ENCODE measurements around the gene ASMT.
"Not testable (repeated sequence)": the region's sequence is repeated elsewhere in the genome, so short reads cannot be mapped to it uniquely, and the experiment has no call there.

The ASMT gene, protein sequence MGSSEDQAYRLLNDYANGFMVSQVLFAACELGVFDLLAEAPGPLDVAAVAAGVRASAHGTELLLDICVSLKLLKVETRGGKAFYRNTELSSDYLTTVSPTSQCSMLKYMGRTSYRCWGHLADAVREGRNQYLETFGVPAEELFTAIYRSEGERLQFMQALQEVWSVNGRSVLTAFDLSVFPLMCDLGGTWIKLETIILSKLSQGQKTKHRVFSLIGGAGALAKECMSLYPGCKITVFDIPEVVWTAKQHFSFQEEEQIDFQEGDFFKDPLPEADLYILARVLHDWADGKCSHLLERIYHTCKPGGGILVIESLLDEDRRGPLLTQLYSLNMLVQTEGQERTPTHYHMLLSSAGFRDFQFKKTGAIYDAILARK

DNA sequence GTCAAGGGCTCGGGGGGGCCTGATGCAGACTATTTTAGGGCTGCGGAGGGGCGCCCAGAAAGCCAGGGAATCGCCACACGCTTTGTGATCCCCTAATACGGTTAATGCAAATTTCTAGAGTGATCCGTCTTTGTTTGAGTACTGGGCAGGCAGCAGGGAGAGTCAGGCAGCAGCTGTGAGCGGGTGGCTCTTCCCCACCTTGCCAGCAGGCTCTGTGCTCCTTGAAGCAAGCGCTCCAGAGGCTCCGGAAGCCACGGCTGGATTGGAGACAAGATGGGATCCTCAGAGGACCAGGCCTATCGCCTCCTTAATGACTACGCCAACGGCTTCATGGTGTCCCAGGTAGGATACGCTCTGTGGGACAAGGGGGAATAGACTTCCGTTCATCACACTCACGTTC, at the start of gene ASMT:
Gene ASMT (plus strand): TSS at position 133 of the 400 bp plus-strand sequence. CDS start 141 bp downstream, at position 274.
- DNase-seq, result no peak

DNA sequence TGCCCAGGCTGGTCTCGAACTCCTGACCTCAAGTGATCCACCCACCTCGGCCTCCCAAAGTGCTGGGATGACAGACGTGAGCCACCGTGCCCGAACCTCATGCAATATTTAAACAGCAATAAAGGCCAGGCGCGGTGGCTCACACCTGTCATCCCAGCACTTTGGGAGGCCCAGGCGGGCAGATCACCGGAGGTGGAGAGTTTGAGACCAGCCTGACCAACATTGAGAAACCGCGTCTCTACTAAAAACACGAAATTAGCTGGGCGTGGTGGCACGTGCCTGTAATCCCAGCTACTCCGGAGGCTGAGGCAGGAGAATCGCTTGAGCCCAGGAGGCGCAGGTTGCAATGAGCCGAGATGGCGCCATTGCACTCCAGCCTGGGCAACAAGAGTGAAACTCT, 40.7 kb upstream of the ASMT start:
- not testable (repeated sequence) for DNase-seq

DNA sequence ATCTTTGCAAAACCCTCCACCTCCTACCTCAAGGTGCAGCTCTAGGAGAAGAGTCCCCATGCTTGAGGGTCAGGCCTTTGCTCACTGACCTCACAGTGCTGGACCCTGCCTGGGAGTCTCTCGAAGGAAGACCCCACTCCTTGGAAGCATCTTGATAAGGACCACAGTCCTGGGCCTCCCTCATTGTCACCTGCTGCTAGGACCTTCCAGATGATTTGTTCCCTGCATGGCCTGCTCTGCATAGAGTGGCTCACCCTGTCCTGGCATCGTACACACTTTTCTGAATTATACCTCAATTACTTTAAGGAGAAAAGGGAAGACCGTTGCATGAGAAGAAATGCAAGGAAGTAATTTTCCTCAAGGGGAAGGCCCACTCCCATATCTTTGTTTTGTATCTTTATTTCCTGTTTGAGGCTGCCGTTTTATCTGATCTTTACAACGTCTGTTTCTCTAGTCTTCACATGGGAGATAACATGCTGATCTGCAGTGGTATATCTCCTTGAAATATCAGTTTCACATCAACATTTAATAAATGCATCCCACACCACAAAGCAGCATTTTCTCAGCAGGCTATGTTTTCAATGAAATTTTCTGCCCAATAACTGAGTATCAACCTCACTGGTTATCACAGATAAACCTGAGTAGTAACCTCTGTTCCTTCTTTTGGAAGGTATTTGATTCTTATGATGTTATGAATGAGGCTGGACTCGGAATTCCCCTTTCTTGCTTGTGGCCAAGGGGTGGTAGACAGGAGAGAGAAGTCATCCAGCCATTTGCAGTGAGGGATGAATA, 38.5 kb upstream of the ASMT start:
- no peak for DNase-seq

DNA sequence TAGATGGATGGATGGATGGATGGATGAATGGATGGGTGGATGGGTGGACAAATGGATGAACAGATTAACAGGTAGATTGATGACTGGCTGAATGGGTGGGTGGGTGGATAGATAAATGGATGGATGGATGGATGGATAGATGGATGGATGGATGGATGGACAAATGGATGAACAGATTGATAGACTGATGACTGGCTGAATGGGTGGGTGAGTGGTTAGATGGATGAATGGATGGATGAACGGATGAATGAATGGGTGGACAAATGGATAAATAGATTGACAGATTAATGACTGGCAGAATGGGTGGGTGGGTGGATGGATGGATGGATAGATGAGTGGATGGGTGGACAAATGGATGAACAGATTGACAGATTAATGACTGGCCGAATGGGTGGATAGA, 37.0 kb upstream of the ASMT start:
- DNase-seq, result no peak

GRCh38 chrX:1578511-1579173, 36.2 kb upstream of the ASMT start:
- DNase-seq, result no peak

- DNase-seq, result peak; percentile 74 to 85 (median 84)
These were observed 33.7 kb upstream of the ASMT start for GRCh38 chrX:1581132-1581531.

- peak; percentile 57 to 66 (median 57) for DNase-seq
These were observed 32.0 kb upstream of the ASMT start for GRCh38 chrX:1582686-1583437.

DNA sequence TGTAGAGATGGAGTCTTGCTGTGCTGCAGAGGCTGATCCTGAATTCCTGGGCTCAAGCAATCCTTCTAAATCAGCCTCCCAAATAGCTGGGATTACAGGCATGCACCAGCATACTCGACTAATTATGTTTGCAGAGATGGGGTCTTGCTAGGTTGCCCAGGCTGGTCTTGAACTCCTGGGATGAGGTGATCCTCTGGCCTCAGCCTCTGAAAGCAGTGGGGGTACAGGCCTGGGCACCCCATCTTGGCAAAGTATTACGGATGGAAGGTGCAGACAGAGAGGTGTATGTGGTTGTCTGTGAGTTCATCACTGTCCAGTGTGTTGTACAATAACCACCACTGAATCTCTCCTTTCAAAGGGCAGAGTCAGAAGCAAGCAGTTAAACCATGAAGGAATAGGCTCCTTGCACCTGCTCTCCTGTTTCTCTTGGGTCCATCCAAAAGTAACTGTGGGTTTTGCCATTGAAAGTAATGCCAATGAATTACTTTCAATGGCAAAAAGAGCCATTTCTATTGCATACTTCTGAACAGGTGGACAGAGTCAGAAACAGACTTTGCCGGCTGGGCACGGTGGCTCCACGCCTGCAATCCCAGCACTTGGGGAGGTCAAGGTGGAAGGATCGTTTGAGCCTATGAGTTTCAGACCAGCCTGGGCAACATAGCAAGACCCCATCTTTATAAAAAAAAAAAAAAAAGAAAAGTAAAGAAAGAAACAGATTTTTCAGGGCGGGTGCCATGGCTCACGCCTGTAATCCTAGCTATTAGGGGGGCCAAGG, 30.4 kb upstream of the ASMT start:
- DNase-seq, result no peak

GRCh38 chrX:1587161-1587560, 27.7 kb upstream of the ASMT start:
- no peak for DNase-seq

DNA sequence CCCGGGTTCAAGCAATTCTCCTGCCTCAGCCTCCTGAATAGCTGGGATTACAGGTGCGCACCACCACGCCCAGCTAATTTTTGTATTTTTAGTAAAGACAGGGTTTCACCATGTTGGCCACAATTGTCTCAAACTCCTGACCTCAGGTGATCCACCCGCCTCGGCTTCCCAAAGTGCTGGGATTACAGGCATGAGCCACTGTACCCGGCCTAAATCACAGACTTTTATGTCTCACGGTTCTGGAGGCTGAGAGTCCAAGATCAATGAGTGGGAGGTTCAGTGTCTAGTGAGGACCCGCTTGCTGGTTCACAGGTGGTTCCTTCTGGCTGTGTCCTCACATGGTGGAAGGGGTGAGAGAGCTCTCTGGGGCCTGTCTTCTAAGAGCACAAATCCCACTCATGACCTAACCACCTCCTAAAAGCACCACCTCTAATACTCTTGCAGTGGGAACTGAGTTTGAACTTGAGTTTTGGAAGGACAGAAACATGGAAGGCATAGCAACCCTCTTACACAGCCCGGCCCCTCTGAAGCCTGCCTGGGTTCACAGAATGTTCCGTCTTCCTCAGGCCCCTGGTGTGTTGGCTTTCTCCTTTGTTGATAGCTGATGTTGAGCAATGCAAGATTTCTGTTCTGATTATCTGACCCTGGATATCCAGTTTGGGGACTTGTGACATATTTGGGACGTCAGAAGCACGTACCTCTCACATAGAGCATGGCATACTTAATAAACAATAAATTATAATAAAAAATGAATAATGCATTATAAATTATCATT, 25.3 kb upstream of the ASMT start:
- no peak for DNase-seq

GRCh38 chrX:1591102-1591862, 23.6 kb upstream of the ASMT start, which contains the start of gene AKAP17A:
TSS of gene AKAP17A (plus strand) at chrX:1591604. CDS start at chrX:1593463, 1,859 bp downstream.
- DNase-seq, result peak; percentile 97 to 98 (median 98)

DNA sequence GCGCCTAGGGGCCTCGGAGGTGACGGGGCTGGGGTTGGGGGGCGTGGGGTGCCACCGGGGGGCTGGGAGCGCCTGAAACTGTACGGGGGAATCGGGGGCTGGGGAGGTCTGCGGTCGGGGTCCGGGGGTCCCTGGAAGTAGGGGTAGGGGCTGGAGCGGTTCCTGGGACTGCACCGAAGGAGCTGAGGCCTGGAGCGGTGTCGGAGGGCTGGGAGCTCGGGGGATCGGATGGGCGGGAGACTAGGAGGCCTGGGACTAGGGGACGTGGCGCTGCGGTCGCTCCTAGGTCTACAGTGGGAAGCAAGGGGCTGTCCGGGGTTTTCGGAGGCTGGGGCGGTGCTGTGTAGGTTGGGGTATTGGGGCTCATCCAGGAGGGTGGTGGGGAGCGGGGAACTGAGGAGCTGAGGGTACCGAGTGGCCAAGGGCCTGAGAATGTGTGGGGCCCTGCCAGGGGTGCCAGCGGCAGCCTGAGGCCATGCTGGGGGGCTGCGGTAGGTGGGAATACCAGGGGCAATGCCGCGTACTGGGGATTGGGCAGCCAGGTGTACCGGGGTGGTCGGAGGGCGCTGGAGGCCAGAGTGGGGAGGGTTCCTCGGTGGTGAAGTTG, 22.9 kb upstream of the ASMT start:
- peak in 1 of 3 donors; percentile 46 for DNase-seq

GRCh38 chrX:1592470-1593142, 22.3 kb upstream of the ASMT start:
- DNase-seq, result peak; percentile 75 to 79 (median 78)

GRCh38 chrX:1593286-1594271, 21.3 kb upstream of the ASMT start:
- DNase-seq, result no peak

DNA sequence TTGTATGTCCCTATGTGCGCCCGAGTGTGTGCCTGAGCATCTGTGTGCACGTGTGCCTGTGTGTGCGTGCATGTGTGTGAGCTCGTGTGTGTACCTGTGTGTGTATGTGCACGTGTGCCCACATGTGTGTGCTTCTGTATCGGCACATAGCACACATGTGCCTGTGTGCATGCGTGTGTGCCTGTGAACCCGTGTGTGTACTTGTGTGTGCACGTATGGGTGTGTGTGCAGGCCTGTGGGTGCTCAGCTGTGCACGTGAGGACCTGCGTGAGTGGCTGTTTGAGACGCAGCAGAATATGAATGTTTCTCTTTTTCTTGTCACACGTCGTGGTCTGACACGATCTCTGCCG, 19.2 kb upstream of the ASMT start:
- no peak for DNase-seq

DNA sequence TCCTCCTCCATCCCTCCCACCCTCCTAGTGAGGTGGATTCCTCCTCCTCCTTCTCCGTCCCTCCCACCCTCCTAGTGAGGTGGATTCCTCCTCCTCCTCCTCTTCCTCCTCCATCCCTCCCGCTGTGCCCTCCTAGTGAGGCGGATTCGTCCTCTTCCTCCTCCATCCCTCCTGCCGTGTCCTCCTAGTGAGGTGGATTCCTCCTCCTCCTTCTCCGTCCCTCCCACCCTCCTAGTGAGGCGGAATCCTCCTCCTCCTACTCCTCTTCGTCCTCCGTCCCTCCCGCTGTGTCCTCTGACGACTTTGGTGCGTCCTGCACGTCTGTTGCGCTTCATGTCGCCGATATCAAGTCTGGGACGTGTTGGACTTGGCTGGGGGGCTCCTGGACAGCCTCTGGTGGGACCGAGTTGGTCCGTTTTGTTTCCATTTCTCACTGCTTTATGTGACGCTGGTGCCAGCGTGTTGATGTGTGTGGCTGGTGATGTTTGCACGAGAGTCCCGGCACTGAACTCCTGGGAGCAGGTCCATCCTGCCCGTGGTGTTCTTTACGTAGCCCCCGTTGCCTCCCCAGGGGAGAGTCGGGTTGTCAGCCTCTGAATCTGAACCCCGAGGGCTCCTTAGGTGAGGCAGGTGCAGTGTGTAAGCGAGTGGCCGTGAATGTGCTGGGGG, 18.0 kb upstream of the ASMT start:
- DNase-seq, result no peak

DNA sequence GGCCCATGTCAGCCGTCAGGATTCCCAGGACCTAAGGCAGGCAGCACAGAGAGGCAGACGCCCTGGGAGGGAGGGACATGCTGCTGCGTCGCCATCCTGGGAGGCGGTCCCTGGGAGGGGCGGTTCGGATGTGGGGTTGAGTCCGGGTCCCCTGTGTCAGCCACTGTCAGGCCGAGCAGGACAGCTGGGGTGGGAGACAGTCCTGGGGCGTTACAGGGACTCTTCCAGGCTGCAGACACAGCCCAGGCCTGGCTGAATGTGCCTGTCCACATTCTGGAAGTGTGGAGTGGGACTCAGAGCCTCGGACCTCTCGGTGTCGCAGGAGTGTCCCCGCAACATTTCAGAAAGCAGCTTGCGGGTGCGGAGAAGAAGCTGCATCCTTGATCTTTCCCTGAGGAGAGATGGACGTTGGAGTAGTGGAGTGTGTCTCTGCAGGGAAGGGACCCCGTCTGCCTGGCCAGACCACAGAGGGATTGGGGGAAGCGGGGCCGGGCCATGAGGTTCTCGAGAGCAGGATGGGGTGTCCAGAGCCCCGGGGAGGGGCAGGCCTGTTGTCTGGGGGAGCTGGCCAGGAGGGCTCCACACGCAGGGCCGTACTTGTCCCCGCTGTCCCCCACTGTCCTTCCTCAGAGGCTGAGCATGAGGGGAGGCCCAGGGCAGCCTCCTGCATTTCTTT, 17.4 kb upstream of the ASMT start:
- DNase-seq, result no peak
